IgD-negative memory B cell (primary cell): ENCODE data around the gene BAHCC1. TPM values are rescaled to one million over a fixed set of nuclear protein-coding genes. Genes with fewer than 3 reads are reported as not detected.

Source experiments
- H3K27ac Mint-ChIP-seq, 3 donors: one replicate each; pipeline ENCODE4 v1.8.0; 2020 to 2022; ENCODE audit warnings: mild to moderate bottlenecking in 3 of 3, mixed read lengths in 3 of 3, moderate library complexity in 1 of 3
- H3K27me3 Mint-ChIP-seq: one replicate; pipeline ENCODE4 v1.8.0; 2021; ENCODE audit warnings: mixed read lengths
- H3K36me3 Mint-ChIP-seq: one replicate; pipeline ENCODE4 v1.8.0; 2020; ENCODE audit warnings: mild to moderate bottlenecking, mixed read lengths
- H3K4me1 Mint-ChIP-seq, 3 donors: one replicate each; pipeline ENCODE4 v1.8.0; 2020 to 2022; ENCODE audit warnings: mixed read lengths in 3 of 3, mild to moderate bottlenecking in 1 of 3
- H3K4me3 Mint-ChIP-seq, 4 donors: one replicate each; pipeline ENCODE4 v1.8.0; 2020 to 2022; ENCODE audit warnings: mild to moderate bottlenecking in 4 of 4, mixed read lengths in 4 of 4, moderate library complexity in 3 of 4
- H3K9me3 Mint-ChIP-seq, 3 donors: one replicate each; pipeline ENCODE4 v1.8.0; 2020 to 2021; ENCODE audit warnings: mixed read lengths in 3 of 3, mild to moderate bottlenecking in 1 of 3
- polyA plus RNA-seq: library from polyadenylated mRNA; unstranded; fragments of 300-500 nt; fragmentation: Illumina TruSeq; gene quantifications from one replicate; pipeline ENCODE4 v1.2.3, GENCODE V29; 2021

Gene BAHCC1
- polyA plus RNA-seq, 1 donor from 2014 or later = not detected

DNA sequence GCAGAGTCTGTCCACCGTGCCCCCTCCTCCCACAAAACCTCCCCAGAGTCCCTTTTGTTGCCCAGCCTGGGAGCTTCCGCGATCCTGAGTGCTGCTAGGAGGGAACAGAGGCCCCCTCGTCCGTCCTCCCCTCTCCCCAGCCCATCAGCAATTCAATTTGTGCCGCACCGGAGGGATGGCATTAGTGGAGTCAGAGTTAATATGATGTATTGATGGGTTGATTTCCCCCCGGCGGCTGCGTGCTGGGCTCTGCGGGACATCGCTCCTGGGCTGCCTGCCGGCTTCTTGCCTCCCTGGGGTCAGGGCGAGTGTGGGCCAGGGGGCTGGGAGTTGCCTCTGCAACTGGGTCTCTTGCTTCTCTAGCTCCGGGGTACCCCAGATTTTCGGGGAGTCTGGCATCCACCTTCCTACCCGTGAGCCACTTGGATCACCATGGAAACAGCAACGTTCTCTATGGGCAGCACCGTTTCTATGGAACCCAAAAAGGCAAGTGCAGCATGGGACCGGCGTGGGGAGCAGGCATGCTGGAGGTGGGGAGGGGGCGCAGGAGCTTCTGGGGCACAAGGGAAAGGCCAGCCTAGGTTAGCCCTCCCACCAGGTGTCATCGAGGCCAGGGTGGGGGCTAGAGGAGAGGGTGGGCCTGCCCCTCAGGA, 42.9 kb downstream of the BAHCC1 start:
- Mint-ChIP-seq H3K9me3 (no peaks in the 10 kb centered on the region), H3K4me1 (no peaks in the 10 kb centered on the region), H3K36me3 (no peaks in the 10 kb centered on the region), H3K27ac (no peak overlapping the region), H3K4me3 (no peak overlapping the region), H3K27me3 (peaks cover 12% of the 10 kb centered on the region)

DNA sequence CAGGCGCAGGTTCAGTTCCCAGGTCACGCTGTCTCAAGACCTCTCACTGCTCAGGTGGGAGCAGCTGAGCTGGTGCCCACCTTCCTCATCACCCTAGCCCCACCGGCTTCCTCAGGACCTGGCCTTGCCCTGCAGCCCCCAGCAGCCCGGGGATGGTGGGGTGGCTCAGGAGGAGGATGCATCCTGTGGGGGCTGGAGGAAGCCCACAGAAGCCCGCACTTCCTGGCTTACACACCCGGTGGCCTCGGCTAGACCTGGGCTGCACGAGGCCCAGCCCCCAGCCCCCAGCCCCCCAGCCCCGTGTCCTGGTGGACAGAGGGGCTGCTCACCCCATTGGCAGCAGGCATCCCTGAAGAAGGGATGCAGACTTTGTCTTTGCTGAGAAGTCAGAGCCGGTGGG, 43.4 kb downstream of the BAHCC1 start:
- H3K36me3 Mint-ChIP-seq = no peaks in the 10 kb centered on the region
- no peaks in the 10 kb centered on the region for H3K9me3 Mint-ChIP-seq
- no peaks in the 10 kb centered on the region for H3K4me1 Mint-ChIP-seq
- no peak overlapping the region for H3K27ac Mint-ChIP-seq
- no peak overlapping the region for H3K4me3 Mint-ChIP-seq
- peaks cover 12% of the 10 kb centered on the region for H3K27me3 Mint-ChIP-seq

DNA sequence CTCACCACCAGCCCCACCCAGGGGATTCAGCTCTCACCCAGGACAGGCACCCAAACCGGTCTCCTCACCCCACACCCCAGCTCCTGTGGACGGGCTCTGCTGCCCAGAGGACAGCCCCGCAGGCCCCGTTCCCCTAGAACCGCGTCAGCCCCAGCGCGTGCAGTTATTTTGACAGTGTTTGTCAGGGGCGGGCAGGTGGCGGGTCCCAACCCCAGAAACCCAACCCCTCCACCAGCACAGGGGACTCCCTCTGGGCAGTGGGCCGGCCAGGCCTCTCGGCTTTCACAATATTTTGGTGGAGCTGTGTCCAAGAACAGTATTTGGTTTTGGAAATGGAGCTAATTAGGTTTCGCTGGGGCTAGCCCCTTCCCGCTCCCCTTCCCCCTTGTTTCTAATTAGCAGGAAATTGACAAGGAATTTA, 44.8 kb downstream of the BAHCC1 start:
- no peaks in the 10 kb centered on the region for H3K4me1 Mint-ChIP-seq
- peaks cover 11% of the 10 kb centered on the region for H3K27me3 Mint-ChIP-seq
- H3K27ac Mint-ChIP-seq = no peak overlapping the region
- peak overlapping the region in 1 of 4 donors; percentile 45 for H3K4me3 Mint-ChIP-seq
- H3K36me3 Mint-ChIP-seq = no peaks in the 10 kb centered on the region
- H3K9me3 Mint-ChIP-seq = no peaks in the 10 kb centered on the region

DNA sequence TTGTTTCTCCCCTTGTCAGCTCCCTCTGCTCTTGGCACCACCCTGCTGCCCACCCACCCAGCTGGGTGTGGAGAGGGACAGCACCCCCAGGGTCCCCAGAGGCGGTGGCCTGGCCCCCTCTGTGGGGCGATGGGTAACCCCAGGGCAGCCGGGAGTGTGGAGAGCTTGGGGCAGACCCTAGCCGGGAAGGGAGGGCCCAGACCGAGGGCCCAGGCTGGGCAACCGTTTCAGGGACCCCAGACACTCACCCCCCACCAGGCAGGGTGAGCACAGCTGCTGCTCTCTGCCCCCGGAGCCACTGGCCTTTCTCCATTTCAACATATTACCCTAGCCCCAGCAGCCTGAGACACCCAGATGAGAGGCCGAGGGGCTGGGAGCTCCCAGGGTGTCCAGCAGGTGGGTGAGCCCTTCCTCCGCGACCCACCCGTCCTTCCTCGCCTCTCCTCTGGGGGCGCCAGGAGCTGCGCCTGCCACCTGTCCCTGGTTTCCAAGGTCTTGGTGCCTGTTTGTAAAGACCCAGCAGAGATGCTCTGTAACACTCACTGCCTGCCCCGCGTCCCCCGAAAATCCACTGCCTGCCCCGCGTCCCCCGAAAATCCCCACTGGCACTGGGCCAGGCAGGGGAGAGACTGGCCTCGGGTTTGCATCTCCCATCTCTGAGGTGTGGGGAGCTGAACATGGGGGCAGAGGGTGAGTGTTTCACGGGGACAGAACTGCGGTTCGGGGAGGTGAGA, 45.4 kb downstream of the BAHCC1 start:
- H3K9me3 Mint-ChIP-seq = no peaks in the 10 kb centered on the region
- H3K4me1 Mint-ChIP-seq = no peaks in the 10 kb centered on the region
- H3K27ac Mint-ChIP-seq = no peak overlapping the region
- H3K27me3 Mint-ChIP-seq = peaks cover 11% of the 10 kb centered on the region
- H3K4me3 Mint-ChIP-seq = peak overlapping the region in 1 of 4 donors; percentile 45
- H3K36me3 Mint-ChIP-seq = no peaks in the 10 kb centered on the region

DNA sequence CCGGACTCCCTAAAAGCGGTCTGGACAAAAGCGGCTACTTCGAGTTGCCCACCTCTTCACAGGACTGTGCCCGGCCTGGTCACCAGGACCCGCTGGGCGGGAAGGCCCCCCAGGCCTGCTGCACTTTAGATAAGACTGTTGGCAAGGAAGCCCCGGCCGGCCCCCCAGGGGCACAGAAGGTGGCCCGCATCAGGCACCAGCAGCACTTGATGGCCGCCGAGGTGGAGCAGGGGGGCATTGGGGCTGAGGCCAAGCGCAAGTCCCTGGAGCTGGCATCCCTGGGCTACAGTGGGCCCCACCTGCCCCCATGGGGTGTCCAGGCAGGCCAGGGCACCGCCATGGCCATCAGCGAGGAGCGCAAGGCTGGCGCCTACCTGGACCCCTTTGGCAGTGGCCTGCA, 47.5 kb downstream of the BAHCC1 start:
- H3K9me3 Mint-ChIP-seq = no peaks in the 10 kb centered on the region
- H3K27ac Mint-ChIP-seq = no peak overlapping the region

DNA sequence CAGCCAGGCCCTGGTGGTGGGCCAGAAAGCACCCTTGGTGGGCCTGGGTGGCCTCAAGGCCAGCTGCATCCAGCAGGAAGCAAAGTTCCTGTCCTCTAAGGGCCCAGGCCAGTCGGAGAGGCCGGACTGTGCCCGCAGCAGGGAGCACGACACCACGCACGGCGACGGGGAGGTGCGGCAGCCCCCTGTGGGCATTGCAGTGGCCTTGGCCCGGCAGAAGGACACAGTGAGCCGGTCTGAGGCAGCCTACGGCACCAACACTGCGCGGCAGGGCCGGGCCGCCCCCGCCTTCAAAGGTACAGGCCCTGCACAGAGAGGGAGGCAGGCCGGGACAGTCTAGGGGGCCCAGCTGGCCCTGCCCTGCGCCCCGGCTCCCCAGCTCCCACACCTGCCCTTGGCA, 48.0 kb downstream of the BAHCC1 start:
- no peaks in the 10 kb centered on the region for H3K36me3 Mint-ChIP-seq
- peaks cover 7% of the 10 kb centered on the region for H3K27me3 Mint-ChIP-seq
- no peaks in the 10 kb centered on the region for H3K9me3 Mint-ChIP-seq
- H3K27ac Mint-ChIP-seq = no peak overlapping the region
- no peak overlapping the region for H3K4me3 Mint-ChIP-seq
- H3K4me1 Mint-ChIP-seq = no peaks in the 10 kb centered on the region

More for the DNA sequence above, 47.5 kb downstream of the BAHCC1 start:
- no peaks in the 10 kb centered on the region for H3K4me1 Mint-ChIP-seq
- peaks cover 11% of the 10 kb centered on the region for H3K27me3 Mint-ChIP-seq
- no peaks in the 10 kb centered on the region for H3K36me3 Mint-ChIP-seq
- H3K4me3 Mint-ChIP-seq = no peak overlapping the region

DNA sequence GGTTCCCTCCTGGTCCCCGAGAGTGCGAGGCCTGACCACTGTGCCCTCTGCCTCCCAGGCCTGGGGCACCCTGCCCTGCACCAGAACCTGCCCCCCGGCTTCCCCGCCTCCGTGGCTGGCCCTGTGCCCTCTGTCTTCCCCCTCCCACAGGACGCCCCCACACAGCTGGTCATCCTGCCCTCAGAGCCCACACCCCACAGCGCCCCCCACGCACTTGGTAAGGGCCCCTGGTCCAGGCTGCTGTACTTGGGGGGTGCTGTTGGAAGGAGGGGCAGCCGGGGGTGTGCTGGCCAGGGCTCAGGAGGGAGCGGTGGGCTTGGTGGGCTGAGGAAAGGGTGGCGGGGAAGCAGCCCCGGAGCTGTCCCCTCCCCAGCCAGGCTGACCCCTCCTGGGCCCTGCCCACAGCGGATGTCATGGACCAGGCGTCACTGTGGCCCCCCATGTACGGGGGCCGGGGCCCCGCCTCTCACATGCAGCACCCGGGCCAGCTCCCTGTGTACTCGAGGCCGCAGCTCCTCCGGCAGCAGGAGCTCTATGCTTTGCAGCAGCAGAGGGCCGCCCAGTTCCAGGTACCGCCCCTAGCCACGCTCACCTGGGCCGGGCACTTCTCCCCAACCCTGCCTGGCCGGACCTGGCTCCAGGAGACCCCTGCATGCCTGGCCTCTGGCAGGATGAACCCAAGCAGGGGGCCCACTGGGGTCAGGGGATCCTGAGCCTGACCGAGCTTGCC, 49.5 kb downstream of the BAHCC1 start:
- H3K27ac Mint-ChIP-seq = no peak overlapping the region
- peaks cover 4% of the 10 kb centered on the region for H3K27me3 Mint-ChIP-seq
- no peaks in the 10 kb centered on the region for H3K36me3 Mint-ChIP-seq
- no peak overlapping the region for H3K4me3 Mint-ChIP-seq
- H3K9me3 Mint-ChIP-seq = no peaks in the 10 kb centered on the region
- no peaks in the 10 kb centered on the region for H3K4me1 Mint-ChIP-seq

DNA sequence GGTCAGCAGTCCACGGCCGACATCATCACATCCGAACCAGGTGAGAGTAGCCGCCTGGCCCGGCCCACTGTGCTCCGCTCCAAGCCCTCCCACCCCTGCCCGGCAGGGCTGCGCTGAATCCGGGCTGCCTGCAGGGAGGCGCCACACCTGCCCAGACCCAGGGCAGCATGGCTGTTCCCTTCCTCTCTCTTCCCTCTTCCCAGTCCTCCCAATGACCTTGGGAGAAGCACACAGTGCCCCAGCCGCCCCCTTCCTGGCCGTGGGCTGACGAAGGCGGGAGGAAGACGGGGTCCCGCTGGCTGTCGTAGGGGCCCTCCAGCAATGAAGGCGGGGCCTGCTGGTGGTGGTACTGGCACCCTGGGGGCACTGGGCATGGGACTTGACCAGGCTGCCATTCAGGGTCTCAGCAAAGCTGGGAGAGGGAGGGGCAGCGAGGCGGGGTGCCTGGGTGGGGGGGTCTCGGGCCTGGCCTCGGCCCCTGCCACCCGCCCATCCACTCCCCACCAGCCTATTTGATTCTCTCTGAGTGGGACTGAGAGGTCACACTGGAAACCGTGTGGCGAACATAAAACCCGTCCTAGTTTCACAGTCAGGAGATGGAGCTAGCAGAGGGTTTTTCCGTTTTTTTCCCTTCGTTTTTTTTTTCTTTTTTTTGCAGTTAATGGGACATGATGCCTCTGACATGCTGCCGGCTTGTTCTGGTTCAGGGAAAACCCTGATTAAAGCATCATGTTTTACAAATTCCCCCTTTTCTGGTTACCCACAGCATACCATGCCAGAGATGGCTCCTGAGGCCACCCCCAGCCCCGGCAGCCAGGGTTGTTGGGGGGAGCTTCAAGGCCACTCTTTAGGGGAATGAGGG, 50.6 kb downstream of the BAHCC1 start:
- Mint-ChIP-seq H3K4me3 (no peak overlapping the region), H3K36me3 (no peaks in the 10 kb centered on the region), H3K27ac (no peak overlapping the region), H3K4me1 (no peaks in the 10 kb centered on the region), H3K9me3 (no peaks in the 10 kb centered on the region), H3K27me3 (peaks cover 3% of the 10 kb centered on the region)

DNA sequence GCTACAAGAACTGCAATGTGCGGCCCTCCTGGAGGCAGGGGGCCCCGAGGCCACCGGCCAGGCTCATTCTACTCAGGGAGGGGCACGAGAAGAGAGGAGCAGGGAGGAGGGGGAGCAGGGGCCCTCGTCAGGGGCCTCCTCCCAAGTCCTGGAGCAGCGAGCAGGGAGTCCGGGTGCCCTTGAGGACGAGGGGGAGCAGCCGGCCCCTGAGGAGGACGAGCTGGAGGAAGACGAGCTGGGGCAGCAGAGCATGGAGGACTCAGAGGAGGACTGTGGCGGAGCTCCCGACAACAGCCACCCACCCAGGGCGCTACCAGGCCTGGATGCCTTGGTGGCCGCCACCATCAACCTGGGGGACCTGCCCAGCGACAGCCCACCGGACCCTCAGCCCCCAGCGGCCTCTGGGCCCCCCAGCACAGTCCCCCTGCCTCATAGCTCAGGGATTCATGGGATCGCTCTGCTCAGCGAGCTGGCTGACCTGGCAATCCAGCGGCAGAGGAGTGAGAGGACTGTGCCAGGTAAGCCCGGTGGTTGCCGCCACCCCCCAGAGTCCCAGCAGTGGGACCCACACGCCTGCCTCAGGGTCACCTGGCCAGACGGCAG, 52.2 kb downstream of the BAHCC1 start:
- H3K27ac Mint-ChIP-seq = no peak overlapping the region
- no peak overlapping the region for H3K4me3 Mint-ChIP-seq
- H3K9me3 Mint-ChIP-seq = no peaks in the 10 kb centered on the region

DNA sequence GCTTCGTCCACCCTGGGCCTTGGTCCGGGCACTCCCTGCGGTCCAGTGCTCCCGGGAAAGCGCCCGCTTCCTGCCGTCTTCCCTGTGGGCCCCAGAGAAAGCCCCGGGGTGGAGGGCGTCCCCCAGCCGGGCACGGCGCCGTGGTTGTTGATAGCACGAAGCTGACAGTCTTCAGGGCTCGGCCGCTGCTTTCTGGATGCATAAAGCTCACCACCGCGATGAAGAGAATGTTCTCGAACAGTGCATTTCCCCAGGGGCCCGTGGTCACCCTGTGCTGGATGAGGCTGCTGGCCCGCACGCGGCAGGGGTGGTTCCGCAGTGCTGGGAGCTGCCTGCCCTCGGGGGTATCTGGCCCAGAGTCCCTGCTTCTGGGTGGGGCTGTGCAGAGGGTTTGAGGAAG, 53.2 kb downstream of the BAHCC1 start:
- H3K4me1 Mint-ChIP-seq = peaks cover 3 to 5% (median 4%) of the 10 kb centered on the region in 3 donors
- no peak overlapping the region for H3K4me3 Mint-ChIP-seq
- peaks cover 7% of the 10 kb centered on the region for H3K27me3 Mint-ChIP-seq
- H3K36me3 Mint-ChIP-seq = no peaks in the 10 kb centered on the region
- H3K27ac Mint-ChIP-seq = no peak overlapping the region
- no peaks in the 10 kb centered on the region for H3K9me3 Mint-ChIP-seq

More for the DNA sequence above, 52.2 kb downstream of the BAHCC1 start:
- Mint-ChIP-seq H3K27me3 (peaks cover 3% of the 10 kb centered on the region), H3K4me1 (no peaks in the 10 kb centered on the region), H3K36me3 (no peaks in the 10 kb centered on the region)

DNA sequence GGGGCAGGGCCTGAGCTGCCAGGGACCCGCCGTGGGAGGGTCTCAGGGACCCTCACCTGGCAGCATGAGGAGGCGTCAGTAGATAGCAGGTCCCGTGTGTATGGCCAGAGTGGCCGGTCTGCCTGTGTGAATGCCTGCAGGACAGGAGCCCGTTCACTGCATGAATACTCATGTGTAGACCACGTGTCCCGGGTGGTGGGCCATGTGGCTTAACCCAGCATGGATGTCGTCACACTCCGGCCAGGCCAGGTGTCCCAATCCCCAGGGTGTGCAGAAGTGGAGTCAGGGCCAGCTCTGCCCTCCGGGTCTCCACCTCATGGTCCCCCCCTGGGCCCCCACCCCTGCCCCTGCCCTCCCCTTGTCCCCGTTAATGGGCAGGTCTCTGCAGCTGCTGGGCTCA, 53.7 kb downstream of the BAHCC1 start:
- no peak overlapping the region for H3K4me3 Mint-ChIP-seq
- no peaks in the 10 kb centered on the region for H3K9me3 Mint-ChIP-seq
- peaks cover 10% of the 10 kb centered on the region for H3K27me3 Mint-ChIP-seq
- H3K4me1 Mint-ChIP-seq = peaks cover 3 to 5% (median 4%) of the 10 kb centered on the region in 3 donors
- H3K27ac Mint-ChIP-seq = no peak overlapping the region
- no peaks in the 10 kb centered on the region for H3K36me3 Mint-ChIP-seq

DNA sequence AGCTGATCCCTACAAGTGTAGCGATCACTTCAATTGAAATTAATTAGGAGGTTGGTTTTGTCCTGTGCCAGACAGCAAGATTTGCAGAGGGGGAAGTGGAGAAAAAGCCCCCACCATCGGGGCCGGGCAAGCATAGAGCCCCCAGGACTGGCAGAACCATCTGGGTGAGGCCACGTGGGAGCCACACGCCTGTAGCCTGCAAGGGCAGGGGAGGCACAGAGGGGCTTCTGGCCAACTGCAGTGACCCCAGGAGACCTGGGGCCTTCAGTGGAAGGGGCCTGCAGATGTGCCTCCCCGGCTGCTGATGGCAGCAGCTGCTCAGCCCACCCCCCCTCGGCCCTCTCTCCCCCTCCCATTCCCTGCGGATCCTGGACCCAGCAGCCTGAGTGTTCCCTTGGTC, 54.1 kb downstream of the BAHCC1 start:
- Mint-ChIP-seq H3K4me1 (peaks cover 3 to 5% (median 4%) of the 10 kb centered on the region in 3 donors), H3K4me3 (no peak overlapping the region), H3K9me3 (no peaks in the 10 kb centered on the region), H3K36me3 (no peaks in the 10 kb centered on the region), H3K27me3 (peaks cover 13% of the 10 kb centered on the region), H3K27ac (no peak overlapping the region)

DNA sequence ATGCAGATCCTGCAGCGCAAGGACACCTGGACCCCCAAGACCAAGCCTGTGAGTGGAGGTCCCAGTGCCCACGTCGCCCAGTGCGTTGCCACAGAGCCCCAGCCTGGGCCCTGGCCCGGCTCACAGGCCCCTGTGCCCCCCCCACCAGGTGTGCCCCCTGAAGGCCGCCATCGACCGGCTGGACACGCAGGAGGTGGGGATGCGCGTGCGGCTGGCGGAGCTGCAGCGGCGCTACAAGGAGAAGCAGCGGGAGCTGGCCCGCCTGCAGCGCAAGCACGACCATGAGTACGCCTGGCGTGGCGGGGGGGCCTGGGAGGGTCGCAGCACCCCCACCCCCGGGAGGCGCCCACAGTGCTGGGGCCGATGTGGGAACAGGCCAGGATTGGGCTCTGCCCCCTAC, 56.6 kb downstream of the BAHCC1 start:
- H3K4me3 Mint-ChIP-seq = no peak overlapping the region
- H3K9me3 Mint-ChIP-seq = no peaks in the 10 kb centered on the region
- peaks cover 16% of the 10 kb centered on the region for H3K27me3 Mint-ChIP-seq
- peaks cover 3 to 5% (median 4%) of the 10 kb centered on the region in 3 donors for H3K4me1 Mint-ChIP-seq
- no peaks in the 10 kb centered on the region for H3K36me3 Mint-ChIP-seq
- H3K27ac Mint-ChIP-seq = no peak overlapping the region

DNA sequence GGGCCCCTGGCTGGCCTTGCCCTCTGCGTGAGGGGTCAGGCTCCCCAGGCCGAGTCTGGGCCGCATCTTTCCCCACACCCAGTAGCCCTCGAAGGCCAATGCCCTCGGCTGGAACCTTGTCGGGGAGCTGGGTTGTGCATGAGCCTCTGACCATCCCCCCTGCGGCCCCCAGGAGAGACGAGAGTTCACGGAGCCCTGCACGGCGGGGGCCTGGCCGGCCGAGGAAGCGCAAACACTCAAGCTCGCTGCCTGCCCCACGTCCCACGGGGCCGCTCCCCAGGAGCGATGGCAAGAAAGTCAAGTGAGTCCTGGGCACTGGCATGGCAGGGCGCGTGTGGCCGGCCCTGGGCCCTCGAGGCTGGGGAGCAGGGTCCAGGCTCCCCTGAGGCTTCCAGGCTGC, 57.3 kb downstream of the BAHCC1 start:
- H3K27ac Mint-ChIP-seq = no peak overlapping the region
- no peaks in the 10 kb centered on the region for H3K9me3 Mint-ChIP-seq
- H3K4me3 Mint-ChIP-seq = no peak overlapping the region
- peaks cover 3 to 5% (median 4%) of the 10 kb centered on the region in 3 donors for H3K4me1 Mint-ChIP-seq
- no peaks in the 10 kb centered on the region for H3K36me3 Mint-ChIP-seq
- peaks cover 18% of the 10 kb centered on the region for H3K27me3 Mint-ChIP-seq
